IMR-90 (cell line): ENCODE measurements around the gene ACTBL2.

ENCODE experiments used
- CTCF ChIP-seq: conservative IDR thresholded peaks from 2 replicates; pipeline ENCODE4 v1.5.1; 2012; ENCODE audit warnings: mild to moderate bottlenecking, low read depth, low read length, improper control_type of control experiment
- MAFK ChIP-seq: IDR thresholded peaks from 2 replicates; pipeline ENCODE4 v1.6.1; 2012; ENCODE audit warnings: low read depth, low read length, improper control_type of control experiment
- POLR2A ChIP-seq: IDR thresholded peaks from 2 replicates; pipeline ENCODE4 v1.6.1; 2012; ENCODE audit warnings: mild to moderate bottlenecking, low read depth, low read length

- TF ChIP-seq POLR2A (no peak), CTCF (no peak), MAFK (no peak)
Measured at GRCh38 chr5:57434683-57435082, 47.9 kb downstream of the ACTBL2 start.
